ENCODE results near the gene TMEM109. TPM values are rescaled to one million over a fixed set of nuclear protein-coding genes. Genes with fewer than 3 reads are reported as not detected.

The TMEM109 gene
- total and polyA plus RNA-seq, 2 experiments from 2014 or later = 17.4 to 17.7 TPM

DNA sequence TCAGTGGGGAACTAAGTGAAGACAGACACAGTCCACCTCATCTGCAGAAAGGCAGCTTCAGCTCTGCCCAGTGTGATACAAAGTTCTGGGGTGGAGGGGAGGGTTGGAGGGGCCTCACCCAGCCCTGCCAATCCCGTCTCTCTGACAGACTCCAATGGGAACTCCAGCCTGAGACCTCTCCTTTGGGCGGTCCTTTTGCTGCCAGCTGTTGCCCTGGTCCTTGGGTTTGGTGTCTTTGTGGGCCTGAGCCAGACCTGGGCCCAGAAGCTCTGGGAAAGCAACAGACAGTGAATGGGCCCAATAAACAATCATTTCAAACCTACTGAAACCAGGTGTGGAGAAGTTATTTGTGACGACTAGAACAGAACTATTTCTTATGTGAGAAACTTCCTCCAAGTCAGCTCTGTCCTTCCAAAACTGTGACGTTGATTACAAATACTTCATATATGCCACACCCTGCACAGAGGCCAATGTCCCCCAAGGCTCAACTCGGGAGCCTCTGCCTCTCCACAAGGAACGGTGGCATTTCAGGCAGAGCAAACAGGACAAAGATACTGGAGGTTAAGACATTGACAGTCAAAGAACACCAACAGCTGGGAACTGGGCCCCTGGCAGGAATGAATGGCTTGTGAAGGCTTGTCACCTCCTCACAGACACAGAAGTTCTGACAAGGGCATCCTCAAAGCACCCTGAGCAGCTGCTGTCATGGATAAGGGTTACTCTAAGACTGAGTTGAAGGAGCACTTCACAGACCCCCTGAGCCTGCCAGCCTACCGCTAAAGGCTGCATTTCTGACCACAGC is 38.4 kb upstream of the TMEM109 start:
- H3K79me2 ChIP-seq (replicated peaks; ENCODE audit: insufficient read depth) = no peaks in the 10 kb centered on the region
- ATAC-seq (no peak), DNase-seq (ENCODE audit: low spot score) (no peak)
- H3F3A ChIP-seq (replicated peaks; ENCODE audit: low read depth) = no peaks in the 10 kb centered on the region
- H3K9me3 Mint-ChIP-seq = no peaks in the 10 kb centered on the region
- no peak overlapping the region for H2AFZ ChIP-seq
- H3K4me1 Mint-ChIP-seq = peaks cover 6% of the 10 kb centered on the region; the same call in 2 of the 3 replicates
- no peaks in the 10 kb centered on the region for H3K9me2 ChIP-seq (ENCODE audit: insufficient read depth)
- no peaks in the 10 kb centered on the region for H3K27me3 ChIP-seq (ENCODE audit: insufficient read depth)
- no peaks in the 10 kb centered on the region for H3K4me1 ChIP-seq (ENCODE audit: insufficient read depth)
- no peak overlapping the region for H3K4me3 Mint-ChIP-seq
- no peak overlapping the region for H3K27ac Mint-ChIP-seq
- H3K4me2 ChIP-seq = no peak overlapping the region
- no peak overlapping the region for H3K4me3 ChIP-seq
- H3K27ac ChIP-seq (ENCODE audit: low read depth) = no peak overlapping the region
- no peaks in the 10 kb centered on the region for H3K27me3 Mint-ChIP-seq (ENCODE audit: insufficient read depth, low read depth, poor library complexity)
- no peaks in the 10 kb centered on the region for H3K36me3 ChIP-seq (ENCODE audit: insufficient read depth)
- H4K20me1 ChIP-seq (replicated peaks; ENCODE audit: insufficient read depth) = no peaks in the 10 kb centered on the region; the same call in 1 of the 2 replicates
- H3K36me3 Mint-ChIP-seq (ENCODE audit: low read depth) = no peaks in the 10 kb centered on the region; the same call in 2 of the 3 replicates
- no peak for TF ChIP-seq NANOG (IDR thresholded peaks at IDR 0.05; ENCODE audit: borderline replicate concordance)
- TF ChIP-seq, protein P1, sequence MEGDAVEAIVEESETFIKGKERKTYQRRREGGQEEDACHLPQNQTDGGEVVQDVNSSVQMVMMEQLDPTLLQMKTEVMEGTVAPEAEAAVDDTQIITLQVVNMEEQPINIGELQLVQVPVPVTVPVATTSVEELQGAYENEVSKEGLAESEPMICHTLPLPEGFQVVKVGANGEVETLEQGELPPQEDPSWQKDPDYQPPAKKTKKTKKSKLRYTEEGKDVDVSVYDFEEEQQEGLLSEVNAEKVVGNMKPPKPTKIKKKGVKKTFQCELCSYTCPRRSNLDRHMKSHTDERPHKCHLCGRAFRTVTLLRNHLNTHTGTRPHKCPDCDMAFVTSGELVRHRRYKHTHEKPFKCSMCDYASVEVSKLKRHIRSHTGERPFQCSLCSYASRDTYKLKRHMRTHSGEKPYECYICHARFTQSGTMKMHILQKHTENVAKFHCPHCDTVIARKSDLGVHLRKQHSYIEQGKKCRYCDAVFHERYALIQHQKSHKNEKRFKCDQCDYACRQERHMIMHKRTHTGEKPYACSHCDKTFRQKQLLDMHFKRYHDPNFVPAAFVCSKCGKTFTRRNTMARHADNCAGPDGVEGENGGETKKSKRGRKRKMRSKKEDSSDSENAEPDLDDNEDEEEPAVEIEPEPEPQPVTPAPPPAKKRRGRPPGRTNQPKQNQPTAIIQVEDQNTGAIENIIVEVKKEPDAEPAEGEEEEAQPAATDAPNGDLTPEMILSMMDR (conservative IDR thresholded peaks at IDR 0.05; ENCODE audit: low read depth in 2 of 2) = no peak
- TF ChIP-seq JUNB (IDR thresholded peaks at IDR 0.05; ENCODE audit: unreplicated experiment) = no peak
- TF ChIP-seq ZNF114 (CRISPR knock-in tag; IDR thresholded peaks at IDR 0.05) = no peak
- TF ChIP-seq CREB1 (CRISPR knock-in tag; IDR thresholded peaks at IDR 0.05; ENCODE audit: low read depth) = no peak
- TF ChIP-seq, protein P2, sequence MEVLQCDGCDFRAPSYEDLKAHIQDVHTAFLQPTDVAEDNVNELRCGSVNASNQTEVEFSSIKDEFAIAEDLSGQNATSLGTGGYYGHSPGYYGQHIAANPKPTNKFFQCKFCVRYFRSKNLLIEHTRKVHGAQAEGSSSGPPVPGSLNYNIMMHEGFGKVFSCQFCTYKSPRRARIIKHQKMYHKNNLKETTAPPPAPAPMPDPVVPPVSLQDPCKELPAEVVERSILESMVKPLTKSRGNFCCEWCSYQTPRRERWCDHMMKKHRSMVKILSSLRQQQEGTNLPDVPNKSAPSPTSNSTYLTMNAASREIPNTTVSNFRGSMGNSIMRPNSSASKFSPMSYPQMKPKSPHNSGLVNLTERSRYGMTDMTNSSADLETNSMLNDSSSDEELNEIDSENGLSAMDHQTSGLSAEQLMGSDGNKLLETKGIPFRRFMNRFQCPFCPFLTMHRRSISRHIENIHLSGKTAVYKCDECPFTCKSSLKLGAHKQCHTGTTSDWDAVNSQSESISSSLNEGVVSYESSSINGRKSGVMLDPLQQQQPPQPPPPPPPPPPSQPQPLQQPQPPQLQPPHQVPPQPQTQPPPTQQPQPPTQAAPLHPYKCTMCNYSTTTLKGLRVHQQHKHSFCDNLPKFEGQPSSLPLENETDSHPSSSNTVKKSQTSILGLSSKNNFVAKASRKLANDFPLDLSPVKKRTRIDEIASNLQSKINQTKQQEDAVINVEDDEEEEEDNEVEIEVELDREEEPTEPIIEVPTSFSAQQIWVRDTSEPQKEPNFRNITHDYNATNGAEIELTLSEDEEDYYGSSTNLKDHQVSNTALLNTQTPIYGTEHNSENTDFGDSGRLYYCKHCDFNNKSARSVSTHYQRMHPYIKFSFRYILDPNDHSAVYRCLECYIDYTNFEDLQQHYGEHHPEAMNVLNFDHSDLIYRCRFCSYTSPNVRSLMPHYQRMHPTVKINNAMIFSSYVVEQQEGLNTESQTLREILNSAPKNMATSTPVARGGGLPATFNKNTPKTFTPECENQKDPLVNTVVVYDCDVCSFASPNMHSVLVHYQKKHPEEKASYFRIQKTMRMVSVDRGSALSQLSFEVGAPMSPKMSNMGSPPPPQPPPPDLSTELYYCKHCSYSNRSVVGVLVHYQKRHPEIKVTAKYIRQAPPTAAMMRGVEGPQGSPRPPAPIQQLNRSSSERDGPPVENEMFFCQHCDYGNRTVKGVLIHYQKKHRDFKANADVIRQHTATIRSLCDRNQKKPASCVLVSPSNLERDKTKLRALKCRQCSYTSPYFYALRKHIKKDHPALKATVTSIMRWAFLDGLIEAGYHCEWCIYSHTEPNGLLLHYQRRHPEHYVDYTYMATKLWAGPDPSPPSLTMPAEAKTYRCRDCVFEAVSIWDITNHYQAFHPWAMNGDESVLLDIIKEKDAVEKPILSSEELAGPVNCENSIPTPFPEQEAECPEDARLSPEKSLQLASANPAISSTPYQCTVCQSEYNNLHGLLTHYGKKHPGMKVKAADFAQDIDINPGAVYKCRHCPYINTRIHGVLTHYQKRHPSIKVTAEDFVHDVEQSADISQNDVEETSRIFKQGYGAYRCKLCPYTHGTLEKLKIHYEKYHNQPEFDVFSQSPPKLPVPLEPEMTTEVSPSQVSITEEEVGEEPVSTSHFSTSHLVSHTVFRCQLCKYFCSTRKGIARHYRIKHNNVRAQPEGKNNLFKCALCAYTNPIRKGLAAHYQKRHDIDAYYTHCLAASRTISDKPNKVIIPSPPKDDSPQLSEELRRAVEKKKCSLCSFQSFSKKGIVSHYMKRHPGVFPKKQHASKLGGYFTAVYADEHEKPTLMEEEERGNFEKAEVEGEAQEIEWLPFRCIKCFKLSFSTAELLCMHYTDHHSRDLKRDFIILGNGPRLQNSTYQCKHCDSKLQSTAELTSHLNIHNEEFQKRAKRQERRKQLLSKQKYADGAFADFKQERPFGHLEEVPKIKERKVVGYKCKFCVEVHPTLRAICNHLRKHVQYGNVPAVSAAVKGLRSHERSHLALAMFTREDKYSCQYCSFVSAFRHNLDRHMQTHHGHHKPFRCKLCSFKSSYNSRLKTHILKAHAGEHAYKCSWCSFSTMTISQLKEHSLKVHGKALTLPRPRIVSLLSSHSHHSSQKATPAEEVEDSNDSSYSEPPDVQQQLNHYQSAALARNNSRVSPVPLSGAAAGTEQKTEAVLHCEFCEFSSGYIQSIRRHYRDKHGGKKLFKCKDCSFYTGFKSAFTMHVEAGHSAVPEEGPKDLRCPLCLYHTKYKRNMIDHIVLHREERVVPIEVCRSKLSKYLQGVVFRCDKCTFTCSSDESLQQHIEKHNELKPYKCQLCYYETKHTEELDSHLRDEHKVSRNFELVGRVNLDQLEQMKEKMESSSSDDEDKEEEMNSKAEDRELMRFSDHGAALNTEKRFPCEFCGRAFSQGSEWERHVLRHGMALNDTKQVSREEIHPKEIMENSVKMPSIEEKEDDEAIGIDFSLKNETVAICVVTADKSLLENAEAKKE (CRISPR knock-in tag; IDR thresholded peaks at IDR 0.05) = no peak
- TF ChIP-seq, protein P3, sequence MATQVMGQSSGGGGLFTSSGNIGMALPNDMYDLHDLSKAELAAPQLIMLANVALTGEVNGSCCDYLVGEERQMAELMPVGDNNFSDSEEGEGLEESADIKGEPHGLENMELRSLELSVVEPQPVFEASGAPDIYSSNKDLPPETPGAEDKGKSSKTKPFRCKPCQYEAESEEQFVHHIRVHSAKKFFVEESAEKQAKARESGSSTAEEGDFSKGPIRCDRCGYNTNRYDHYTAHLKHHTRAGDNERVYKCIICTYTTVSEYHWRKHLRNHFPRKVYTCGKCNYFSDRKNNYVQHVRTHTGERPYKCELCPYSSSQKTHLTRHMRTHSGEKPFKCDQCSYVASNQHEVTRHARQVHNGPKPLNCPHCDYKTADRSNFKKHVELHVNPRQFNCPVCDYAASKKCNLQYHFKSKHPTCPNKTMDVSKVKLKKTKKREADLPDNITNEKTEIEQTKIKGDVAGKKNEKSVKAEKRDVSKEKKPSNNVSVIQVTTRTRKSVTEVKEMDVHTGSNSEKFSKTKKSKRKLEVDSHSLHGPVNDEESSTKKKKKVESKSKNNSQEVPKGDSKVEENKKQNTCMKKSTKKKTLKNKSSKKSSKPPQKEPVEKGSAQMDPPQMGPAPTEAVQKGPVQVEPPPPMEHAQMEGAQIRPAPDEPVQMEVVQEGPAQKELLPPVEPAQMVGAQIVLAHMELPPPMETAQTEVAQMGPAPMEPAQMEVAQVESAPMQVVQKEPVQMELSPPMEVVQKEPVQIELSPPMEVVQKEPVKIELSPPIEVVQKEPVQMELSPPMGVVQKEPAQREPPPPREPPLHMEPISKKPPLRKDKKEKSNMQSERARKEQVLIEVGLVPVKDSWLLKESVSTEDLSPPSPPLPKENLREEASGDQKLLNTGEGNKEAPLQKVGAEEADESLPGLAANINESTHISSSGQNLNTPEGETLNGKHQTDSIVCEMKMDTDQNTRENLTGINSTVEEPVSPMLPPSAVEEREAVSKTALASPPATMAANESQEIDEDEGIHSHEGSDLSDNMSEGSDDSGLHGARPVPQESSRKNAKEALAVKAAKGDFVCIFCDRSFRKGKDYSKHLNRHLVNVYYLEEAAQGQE (IDR thresholded peaks at IDR 0.05; ENCODE audit: unreplicated experiment) = no peak
- TF ChIP-seq EZH2 (IDR thresholded peaks at IDR 0.05; ENCODE audit: low read depth, unreplicated experiment) = no peak
- TF ChIP-seq ZNF331 (CRISPR knock-in tag; IDR thresholded peaks at IDR 0.05; ENCODE audit: low read depth) = no peak
- no peak for TF ChIP-seq EZH2phosphoT487 (IDR thresholded peaks at IDR 0.05; ENCODE audit: unreplicated experiment)
- no peak for TF ChIP-seq POLR2AphosphoS5 (IDR thresholded peaks at IDR 0.05; ENCODE audit: low read depth)
- TF ChIP-seq STAT1 (IDR thresholded peaks at IDR 0.05; ENCODE audit: unreplicated experiment) = no peak
- TF ChIP-seq, protein P4, sequence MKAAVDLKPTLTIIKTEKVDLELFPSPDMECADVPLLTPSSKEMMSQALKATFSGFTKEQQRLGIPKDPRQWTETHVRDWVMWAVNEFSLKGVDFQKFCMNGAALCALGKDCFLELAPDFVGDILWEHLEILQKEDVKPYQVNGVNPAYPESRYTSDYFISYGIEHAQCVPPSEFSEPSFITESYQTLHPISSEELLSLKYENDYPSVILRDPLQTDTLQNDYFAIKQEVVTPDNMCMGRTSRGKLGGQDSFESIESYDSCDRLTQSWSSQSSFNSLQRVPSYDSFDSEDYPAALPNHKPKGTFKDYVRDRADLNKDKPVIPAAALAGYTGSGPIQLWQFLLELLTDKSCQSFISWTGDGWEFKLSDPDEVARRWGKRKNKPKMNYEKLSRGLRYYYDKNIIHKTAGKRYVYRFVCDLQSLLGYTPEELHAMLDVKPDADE (IDR thresholded peaks at IDR 0.05) = no peak

Measured in GM23338 (cell line).